HL-60/S4 (cell line): ENCODE data around the gene IL5RA.

Source experiments
- in situ Hi-C: fragments of 300-500 bp; cut with MboI; formaldehyde crosslinking; loops from 2 replicates; pipeline ENCODE4 v1.14.3; 2022; ENCODE audit warnings: low sequenced_read_pairs

The IL5RA gene

DNA sequence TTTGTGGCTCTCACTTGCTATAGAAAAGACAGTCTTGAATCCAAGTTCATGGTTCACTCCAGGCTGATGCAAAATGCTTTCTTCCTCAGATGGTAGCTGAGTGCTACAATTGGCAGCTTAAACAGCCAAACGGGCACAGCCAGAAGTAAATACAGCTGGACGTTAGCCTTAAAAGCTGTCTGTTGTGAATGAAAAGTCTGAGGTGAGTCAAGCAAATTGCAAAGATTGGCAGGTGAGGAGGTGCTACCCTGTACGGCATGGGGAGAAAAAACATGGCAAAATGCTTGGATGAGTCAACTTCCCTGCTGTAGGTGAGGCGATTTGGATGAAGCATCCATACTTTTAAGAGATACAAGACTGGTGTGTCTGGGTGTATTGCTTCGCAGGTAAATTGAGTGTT, 40.5 kb downstream of the IL5RA start:
- in situ Hi-C loops, result no loop called here

DNA sequence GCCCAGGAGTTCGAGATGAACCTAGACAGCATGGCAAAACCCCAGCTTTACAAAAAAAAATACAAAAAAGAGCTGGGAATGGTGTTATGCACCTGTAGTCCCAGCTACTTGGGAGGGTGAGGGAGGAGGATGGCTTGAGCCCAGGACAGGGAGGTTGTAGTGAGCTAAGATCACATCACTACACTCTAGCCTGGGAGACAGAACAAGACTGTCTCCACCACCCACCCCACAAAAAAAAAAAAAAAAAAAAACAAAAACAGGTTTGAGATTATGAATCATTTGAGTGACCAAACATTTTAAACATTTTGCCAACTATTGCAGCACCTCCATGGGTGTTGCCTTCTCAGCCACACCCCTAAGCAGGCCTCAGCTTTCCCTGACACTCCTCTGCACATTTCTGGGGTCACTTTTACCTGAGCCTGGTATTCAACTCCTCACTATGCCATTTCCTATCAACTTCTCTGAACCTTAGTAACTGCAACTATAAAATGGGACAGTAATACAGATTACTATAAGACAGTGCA, 41.8 kb downstream of the IL5RA start:
- in situ Hi-C loops, result no loop called here

DNA sequence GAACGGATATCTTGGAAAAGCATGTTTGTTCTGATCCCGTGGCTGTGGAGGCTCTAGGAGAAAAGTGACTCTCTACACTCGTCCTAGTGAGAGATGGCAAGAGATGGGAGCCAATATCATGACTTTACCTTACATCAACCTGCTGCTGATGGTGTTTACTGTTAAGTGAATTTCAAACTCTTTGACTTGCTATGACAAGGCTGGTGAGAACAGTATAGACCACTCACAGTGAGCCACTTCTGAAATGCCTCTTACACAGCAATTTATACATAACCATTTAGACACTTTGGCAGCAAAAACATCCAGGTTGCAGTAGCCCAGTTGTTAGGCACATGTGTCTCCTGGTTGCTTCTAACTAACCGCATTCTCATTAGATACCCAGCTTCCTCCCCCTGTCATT, 43.3 kb downstream of the IL5RA start:
- in situ Hi-C loops, result no loop called here

DNA sequence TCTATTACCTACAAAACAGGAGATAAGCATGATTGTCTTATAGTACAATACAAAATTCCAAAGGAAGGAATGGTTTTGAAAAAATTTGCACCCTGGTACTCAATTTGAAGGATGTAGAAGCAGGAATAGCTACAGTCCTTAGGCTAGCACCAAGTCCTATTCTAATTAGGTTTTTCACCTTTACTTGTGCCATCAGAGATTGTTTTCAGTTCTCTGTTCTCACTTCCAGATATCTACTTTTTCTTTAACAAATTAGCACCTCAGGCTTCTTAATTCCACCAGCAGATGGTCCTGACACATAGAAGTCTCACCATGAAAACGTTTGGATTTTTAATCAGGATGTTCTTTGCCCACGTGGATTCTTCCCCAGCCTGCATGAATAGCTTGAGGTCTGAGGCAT, 43.8 kb downstream of the IL5RA start:
- in situ Hi-C loops, result no loop called here

DNA sequence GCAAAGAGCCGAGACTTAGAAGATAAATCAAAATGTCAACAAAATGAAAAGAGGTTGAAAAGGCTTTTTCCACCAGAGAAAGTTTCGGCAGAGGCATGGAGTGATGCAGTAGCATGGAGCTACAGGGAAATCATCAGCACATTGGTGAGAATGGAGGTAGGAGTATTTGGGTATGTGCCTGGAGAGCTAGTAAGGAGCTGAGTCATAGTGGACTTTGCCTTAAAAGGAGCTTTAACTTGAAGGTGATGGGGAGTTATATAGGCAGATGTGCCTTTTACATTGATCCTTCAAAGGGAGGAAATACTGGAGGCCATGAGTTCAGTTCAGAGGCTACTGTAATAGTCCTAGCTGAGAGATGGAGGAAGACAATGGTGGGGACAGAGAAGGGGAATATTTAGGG, 44.3 kb downstream of the IL5RA start:
- in situ Hi-C loops, result no loop called here

DNA sequence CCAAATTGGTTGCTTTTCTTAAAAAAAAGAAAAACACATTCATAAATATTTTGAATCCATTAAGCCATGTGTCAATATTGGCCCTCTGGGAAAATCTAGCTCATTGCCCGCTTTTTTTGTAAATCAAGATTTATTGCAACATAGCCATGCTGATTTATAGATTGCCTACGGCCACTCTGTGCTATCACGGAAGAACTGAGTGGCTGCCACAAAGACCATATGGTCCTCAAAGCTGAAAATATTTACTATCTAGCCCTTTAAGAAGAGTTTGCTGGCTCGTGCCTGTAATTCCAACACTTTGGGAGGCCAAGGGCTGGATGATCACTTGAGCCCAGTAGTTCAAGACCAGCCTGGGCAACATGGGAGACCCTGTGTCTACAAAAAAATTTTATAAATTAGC, 45.9 kb downstream of the IL5RA start:
- in situ Hi-C loops, result no loop called here

DNA sequence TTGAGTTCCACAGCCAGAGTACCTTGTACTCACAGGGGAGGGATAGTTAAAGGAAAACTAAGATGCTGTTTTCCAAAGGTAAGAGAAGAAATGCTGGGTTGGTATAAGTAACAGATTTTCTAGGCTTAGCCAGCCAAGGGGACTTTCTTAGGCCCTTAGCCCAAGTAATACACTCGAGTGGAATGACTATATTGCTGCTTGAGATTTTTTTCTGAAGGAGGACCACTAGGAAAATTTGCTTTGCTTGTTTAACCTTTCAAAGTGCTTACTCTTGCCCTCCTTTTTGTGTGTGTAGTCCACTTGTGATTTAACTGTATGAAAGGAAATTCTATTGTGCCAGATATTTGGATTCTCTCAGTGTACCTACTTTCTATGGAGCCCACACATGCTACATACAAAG, 50.5 kb downstream of the IL5RA start:
- in situ Hi-C loops, result no loop called here

DNA sequence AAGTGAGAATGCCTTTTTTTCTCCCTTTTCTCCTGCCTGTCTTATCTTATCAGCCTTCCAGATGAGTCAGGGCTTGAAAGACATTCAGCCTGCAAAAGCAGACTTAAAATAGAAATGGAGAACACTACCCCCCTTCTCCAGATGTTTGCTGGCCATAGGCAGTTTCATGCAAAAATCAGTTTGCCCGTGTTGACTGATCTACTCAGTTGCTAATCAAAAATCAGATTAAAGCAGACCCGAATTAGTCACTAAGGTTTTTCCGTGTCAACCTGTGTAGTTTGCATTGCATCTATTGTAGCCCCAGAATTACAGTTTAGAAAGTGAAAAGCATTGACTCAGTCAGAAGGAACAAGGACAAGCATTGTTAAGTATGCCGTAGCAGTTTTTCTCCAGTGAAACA, 56.2 kb downstream of the IL5RA start:
- in situ Hi-C loops, result no loop called here

DNA sequence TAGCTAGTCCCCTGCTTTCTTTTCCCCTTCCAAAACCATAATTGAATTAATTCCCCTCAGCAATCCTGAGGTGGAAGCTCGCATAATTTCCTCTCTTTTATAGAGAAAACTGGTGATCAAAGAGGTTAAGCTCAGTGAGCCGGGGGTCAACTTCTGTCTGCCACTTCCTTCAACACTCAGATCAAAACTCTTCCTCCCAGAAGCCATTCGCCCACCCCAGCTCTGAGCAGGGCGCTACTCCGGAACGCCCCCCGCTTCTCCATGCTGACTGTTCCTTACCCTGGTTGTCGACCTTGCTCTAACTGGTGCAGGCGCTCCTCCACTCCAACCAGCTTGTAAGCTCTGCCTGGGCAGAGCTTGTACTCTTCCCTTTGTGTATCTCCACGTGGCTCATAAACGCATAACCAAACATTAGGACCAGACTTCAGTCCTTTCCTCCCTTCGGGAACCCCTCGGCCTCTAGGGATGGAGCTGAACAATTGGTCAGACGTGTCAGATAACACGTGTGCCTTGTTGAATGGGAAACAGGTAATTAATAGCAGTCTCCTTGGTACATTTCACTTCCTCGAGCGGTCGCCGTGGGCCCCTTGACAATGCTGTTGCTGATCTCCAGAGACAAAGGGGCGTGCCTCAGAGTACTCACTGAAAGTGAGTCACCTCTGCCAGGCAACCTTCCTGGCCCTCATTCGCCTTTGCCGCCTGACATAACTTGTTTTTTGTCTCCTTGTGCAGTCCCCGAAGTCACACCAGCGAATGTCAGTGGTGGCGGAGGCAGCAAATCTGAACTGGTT, 71.8 kb downstream of the IL5RA start:
- in situ Hi-C loops, result no loop called here

DNA sequence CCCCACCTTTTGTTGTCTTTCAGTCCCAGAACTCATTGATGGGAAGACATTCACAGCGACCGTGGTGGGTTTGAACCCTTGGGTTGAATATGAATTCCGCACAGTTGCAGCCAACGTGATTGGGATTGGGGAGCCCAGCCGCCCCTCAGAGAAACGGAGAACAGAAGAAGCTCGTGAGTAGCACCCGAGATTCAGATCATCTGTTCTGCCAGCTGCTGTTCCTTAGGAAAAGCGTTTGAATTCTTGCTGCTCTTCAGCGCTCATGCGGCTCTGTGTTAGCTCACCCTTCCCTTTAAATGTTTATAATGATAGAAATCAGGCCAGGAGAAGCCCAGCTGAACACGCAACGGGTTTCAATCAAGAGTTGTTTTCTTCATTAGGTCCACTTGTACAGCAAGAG, 73.0 kb downstream of the IL5RA start:
- in situ Hi-C loops, result no loop called here

DNA sequence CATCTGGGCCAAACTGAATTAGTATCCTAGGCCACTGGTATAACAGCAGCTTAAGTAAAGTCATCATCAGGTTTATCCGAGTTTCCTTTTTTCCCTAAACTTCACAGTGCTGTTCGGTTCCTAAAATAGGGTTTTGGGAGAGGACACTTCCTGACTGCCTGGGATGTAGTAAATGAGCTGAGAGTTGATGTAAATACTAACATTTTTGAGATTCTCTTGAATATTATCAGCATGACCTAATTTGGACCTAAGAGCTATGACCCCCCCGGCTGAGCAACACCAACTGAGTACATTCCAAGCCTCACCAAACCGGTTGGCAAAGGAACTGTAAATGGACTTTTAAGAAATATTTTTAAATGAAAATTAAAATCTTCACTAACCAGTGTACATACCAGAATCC, 78.8 kb downstream of the IL5RA start:
- in situ Hi-C loops, result no loop called here

DNA sequence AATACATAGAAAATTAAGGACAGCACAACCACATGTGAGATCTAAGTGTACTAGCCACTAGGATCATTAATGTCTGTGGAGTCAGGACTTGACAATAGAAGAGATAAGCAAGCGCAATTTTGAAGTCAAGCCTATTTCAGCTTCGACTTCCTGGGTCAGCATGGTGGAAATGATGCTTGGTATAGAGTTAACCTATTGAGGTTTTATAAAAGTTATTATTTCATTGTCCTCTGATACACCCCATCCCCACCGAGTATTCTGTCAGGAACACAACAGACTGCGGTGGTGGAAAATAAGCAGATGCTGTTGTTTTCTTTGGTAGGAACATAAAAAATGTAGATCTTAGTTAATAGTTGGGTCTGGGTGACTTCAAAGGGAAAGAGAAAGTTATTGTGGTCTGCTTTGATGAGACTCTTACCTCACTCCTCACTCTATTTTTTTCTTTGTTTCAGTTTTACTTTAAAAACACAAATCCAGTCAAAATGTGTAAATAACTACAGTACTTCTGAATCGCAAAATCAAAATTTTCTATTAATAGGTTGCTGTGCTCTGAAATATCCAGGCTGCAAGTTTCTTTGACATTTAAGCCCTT, 82.1 kb downstream of the IL5RA start:
- in situ Hi-C loops, result no loop called here

DNA sequence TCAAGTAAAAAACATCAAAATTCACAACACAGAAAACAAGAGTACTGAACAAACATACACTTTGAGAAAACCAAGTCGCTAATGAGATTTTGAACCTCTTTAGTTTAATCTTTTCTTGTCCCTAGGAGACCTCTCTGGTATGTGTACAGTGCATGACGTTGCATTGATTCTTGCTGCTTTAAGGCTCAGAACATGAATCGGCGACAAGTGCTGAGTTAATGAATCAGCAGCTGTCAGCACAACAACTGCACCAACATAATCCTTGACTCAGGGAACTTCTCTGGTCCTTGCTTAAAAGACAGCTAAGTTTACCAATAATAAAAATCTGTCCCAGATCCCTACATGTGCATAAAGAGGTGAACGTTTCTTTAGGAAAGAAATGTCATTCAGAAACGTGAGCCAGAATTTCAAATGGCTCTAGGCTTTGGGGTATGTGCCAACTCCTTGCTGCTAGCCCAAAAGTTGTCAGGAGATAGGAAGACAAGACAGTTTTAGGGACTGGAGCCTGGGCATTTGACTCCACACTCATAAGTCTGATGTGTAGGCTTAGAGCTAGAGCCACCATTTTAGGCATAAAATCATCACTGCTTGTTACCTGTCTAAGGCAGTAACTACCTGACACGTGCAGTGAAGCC, 86.9 kb downstream of the IL5RA start:
- in situ Hi-C loops, result no loop called here

DNA sequence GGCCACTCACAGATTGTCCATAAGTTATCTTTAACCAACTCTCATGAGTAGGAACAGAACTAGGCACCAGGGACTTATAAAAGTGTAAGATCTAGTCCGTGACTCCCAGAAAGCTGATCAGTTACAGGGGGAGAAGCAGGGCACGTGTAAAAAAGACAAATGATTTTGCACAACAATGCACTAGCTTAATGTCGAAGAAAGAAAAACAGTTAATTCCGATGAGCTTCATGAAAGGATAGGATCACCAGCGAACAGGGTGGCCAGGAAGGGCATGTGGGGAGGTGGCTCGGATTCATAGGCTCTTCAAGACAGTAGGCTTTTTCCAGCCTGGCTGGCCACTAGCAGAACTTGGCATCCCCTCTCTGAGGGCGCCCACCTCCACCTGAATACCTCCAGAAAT, 90.0 kb downstream of the IL5RA start:
- in situ Hi-C loops, result no loop called here
